Cardiac muscle cell (in vitro differentiated cells and primary cell): ENCODE data around the gene C19orf33. TPM values are rescaled to one million over a fixed set of nuclear protein-coding genes. Genes with fewer than 3 reads are reported as not detected.
A peak's percentile ranks its signal among the peaks of the same experiment; 100 is the strongest.
"Not testable (repeated sequence)": the region's sequence is repeated elsewhere in the genome, so short reads cannot be mapped to it uniquely, and the experiment has no call there.

Source experiments
- DNase-seq, 2 donors: peaks; one replicate each; pipeline versions ENCODE4 v3.0.0 to v3.0.0-alpha.2; 2010 to 2017; ENCODE audit warnings: low read depth in 1 of 2, low spot score in 1 of 2
- H3K27ac ChIP-seq: fragments of 200-600 bp; sonication (generic); 2 replicates; pipeline ENCODE4 v1.5.1; 2016
- H3K27me3 ChIP-seq: fragments of 200-600 bp; sonication (generic); 2 replicates; pipeline ENCODE4 v1.6.0; 2016; ENCODE audit warnings: control low read depth
- H3K36me3 ChIP-seq: fragments of 200-600 bp; sonication (generic); 2 replicates; pipeline ENCODE4 v1.5.1; 2016; ENCODE audit warnings: control low read depth
- H3K4me1 ChIP-seq: fragments of 200-600 bp; sonication (generic); 2 replicates; pipeline ENCODE4 v1.8.1; 2017; ENCODE audit warnings: low read depth, mild to moderate bottlenecking, mixed run types
- H3K4me3 ChIP-seq: fragments of 200-600 bp; sonication (generic); 2 replicates; pipeline ENCODE4 v1.5.1; 2016; ENCODE audit warnings: mild to moderate bottlenecking
- H3K9me3 ChIP-seq: fragments of 200-600 bp; sonication (generic); 2 replicates; pipeline ENCODE4 v1.5.1; 2017; ENCODE audit warnings: low read depth, mild to moderate bottlenecking, control low read depth
- polyA plus RNA-seq: library from polyadenylated mRNA; unstranded; fragments of >200 nt; fragmentation: Nextera tagmentation; extraction: Ambion mirVana; gene quantifications from 2 replicates; pipeline ENCODE4 v1.2.1, GENCODE V29; 2016
- total RNA-seq: library from RNA; depleted of rRNA; stranded (reverse); fragments of >200 nt; gene quantifications from 2 replicates; pipeline ENCODE4 v1.2.3, GENCODE V29; 2016
- TF ChIP-seq, protein P1 (sequence below): IDR thresholded peaks from 2 replicates; pipeline ENCODE4 v1.5.1; 2012; ENCODE audit warnings: low read depth, mild to moderate bottlenecking, low read length

The C19orf33 gene
- total RNA-seq (0.49 and 0.77 TPM in 2 replicates), polyA plus RNA-seq (0.87 and 2.7 TPM in 2 replicates)

GRCh38 chr19:38303517-38304351 is at the start of gene C19orf33:
Gene C19orf33 (plus strand): TSS chr19:38304251. CDS start chr19:38304262, 11 bp downstream.
- peaks cover 3% of the 10 kb centered on the region for H3K4me1 ChIP-seq
- no peak for DNase-seq
- peaks cover 5% of the 10 kb centered on the region for H3K27me3 ChIP-seq
- H3K4me3 ChIP-seq = no peak within 1 kb of the TSS
- H3K27ac ChIP-seq = no peak within 1 kb of the TSS
- TF ChIP-seq, protein P1, sequence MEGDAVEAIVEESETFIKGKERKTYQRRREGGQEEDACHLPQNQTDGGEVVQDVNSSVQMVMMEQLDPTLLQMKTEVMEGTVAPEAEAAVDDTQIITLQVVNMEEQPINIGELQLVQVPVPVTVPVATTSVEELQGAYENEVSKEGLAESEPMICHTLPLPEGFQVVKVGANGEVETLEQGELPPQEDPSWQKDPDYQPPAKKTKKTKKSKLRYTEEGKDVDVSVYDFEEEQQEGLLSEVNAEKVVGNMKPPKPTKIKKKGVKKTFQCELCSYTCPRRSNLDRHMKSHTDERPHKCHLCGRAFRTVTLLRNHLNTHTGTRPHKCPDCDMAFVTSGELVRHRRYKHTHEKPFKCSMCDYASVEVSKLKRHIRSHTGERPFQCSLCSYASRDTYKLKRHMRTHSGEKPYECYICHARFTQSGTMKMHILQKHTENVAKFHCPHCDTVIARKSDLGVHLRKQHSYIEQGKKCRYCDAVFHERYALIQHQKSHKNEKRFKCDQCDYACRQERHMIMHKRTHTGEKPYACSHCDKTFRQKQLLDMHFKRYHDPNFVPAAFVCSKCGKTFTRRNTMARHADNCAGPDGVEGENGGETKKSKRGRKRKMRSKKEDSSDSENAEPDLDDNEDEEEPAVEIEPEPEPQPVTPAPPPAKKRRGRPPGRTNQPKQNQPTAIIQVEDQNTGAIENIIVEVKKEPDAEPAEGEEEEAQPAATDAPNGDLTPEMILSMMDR = no peak
- no peaks in the 10 kb centered on the region for H3K9me3 ChIP-seq
- H3K36me3 ChIP-seq = no peaks in the 10 kb centered on the region

GRCh38 chr19:38255383-38256014 is 48.6 kb upstream of the C19orf33 start:
- peak overlapping the region; percentile 34 for H3K27ac ChIP-seq
- no peaks in the 10 kb centered on the region for H3K27me3 ChIP-seq
- H3K36me3 ChIP-seq = no peaks in the 10 kb centered on the region
- H3K4me1 ChIP-seq = peaks cover 24% of the 10 kb centered on the region
- H3K9me3 ChIP-seq = no peaks in the 10 kb centered on the region
- peak in 1 of 2 donors; percentile 56 for DNase-seq
- TF ChIP-seq, protein P1 = no peak
- H3K4me3 ChIP-seq = peak overlapping the region; percentile 43

GRCh38 chr19:38261942-38262341 is 42.1 kb upstream of the C19orf33 start:
- H3K36me3 ChIP-seq = not testable (repeated sequence)

DNA sequence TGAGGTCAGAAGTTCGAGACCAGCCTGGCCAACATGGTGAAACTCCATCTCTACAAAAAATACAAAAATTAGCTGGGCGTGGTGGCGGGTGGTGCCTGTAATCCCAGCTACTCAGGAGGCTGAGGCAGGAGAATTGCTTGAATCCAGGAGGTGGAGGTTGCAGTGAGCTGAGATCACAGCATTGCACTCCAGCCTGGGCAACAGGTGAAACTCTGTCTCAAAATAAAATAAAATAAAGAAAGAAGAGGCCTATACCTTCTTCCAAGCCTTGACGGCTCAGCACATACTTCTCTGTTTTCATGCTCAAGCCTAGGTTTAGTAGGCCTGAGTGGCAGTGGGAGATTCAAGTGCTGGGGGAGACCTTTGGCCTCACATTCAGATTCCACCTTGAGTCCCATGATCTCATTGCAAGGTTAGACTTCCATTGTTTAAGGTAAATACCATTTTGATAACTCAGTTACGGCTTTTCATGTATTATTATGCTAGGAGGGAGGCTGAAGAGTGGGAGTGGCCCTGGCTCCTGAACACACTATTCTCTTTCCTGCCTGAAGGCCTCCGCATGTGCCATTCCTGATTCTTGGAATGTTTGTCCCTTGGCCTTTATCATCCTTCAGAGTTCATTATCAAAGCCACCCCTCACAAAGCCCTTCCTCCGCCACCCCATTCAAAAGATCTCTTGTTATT is 41.3 kb upstream of the C19orf33 start:
- TF ChIP-seq, protein P1 = no peak
- Histone ChIP-seq H3K4me3 (no peak overlapping the region), H3K4me1 (peaks cover 16% of the 10 kb centered on the region), H3K27ac (no peak overlapping the region), H3K27me3 (no peaks in the 10 kb centered on the region), H3K9me3 (no peaks in the 10 kb centered on the region), H3K36me3 (no peaks in the 10 kb centered on the region)
- no peak for DNase-seq

More at GRCh38 chr19:38261942-38262341, 42.1 kb upstream of the C19orf33 start:
- not testable (repeated sequence) for H3K9me3 ChIP-seq, H3K4me3 ChIP-seq, H3K27me3 ChIP-seq, DNase-seq, H3K27ac ChIP-seq, H3K4me1 ChIP-seq

- H3K27ac ChIP-seq = peak overlapping the region; percentile 87
- peak in 1 of 2 donors; percentile 69 for DNase-seq
- TF ChIP-seq, protein P1 = no peak
- peaks cover 27% of the 10 kb centered on the region for H3K4me1 ChIP-seq
- no peaks in the 10 kb centered on the region for H3K9me3 ChIP-seq
- peak overlapping the region; percentile 49 for H3K4me3 ChIP-seq
- no peaks in the 10 kb centered on the region for H3K27me3 ChIP-seq
- no peaks in the 10 kb centered on the region for H3K36me3 ChIP-seq
Observed at GRCh38 chr19:38263689-38264485, 40.2 kb upstream of the C19orf33 start.
